NCI-H524 treated with DMSO at 0.1 percent for 48 hours (cell line): ENCODE data around the gene FAM72D.
"Not testable (repeated sequence)": the region's sequence is repeated elsewhere in the genome, so short reads cannot be mapped to it uniquely, and the experiment has no call there.

ENCODE experiments used
- DNase-seq: peaks from one replicate; lab custom pipeline; 2025; lab: John Stamatoyannopoulos, UW

FAM72D gene

DNA sequence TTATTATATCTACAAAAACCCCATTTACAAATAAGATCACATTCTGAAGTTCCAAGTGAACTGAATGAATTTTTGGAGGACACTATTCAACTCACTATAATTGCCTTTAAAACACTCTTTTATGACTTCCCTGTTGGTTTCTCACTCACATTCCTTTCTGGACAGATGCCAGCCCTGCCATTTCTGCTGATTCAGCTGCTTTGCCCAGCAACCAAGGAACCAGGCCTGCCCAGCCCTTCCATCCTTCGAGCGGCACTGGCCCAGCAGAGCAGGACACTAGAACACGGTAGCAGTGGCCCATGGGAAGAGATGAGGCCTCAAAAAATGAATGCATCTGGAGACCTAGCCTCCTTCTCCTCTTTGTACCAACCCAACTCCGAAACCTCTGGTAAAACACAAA lies 50.5 kb downstream of the FAM72D start:
- DNase-seq: not testable (repeated sequence)

- DNase-seq: not testable (repeated sequence)
Observed at GRCh38 chr1:145147172-145147571, 51.4 kb downstream of the FAM72D start.

- not testable (repeated sequence) for DNase-seq
Observed at GRCh38 chr1:145155421-145155820, 59.6 kb downstream of the FAM72D start.

GRCh38 chr1:145155873-145156272 lies 60.1 kb downstream of the FAM72D start:
- DNase-seq: not testable (repeated sequence)

GRCh38 chr1:145156891-145157610 lies 61.3 kb downstream of the FAM72D start:
- DNase-seq: not testable (repeated sequence)

DNA sequence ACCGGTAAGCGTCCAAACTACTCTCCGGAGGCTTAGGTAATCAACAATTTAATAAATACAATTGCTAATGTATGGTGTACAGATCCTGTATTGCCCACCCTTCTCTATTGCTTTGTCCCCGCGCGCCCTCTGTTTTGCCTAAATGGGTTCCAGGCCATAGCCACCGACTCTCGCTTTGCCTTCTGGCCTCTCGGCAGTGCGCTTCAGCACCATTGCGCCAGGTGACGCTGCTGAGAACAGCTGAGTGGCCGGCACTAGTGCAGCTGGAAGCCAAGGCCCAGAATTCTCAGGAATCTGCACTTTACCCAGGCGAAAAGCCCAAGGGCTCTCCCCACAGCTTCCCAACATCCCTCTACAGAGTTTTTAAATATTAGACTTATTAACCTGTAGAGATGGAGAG lies 61.9 kb downstream of the FAM72D start:
- DNase-seq: not testable (repeated sequence)

GRCh38 chr1:145161046-145161752 lies 65.4 kb downstream of the FAM72D start:
- DNase-seq: not testable (repeated sequence)
